Esophagus muscularis mucosa (tissue), 4 donors: ENCODE data around the gene HAX1.
"Not testable (repeated sequence)": the region's sequence is repeated elsewhere in the genome, so short reads cannot be mapped to it uniquely, and the experiment has no call there.

Experiments
- CTCF ChIP-seq, 3 experiments: fragments of 200-600 bp in 2 of 3; fragments of 450-650 bp in 1 of 3; sonication (generic) in 2 of 3; IDR thresholded peaks; one replicate each; pipeline ENCODE4 v1.5.1; 2017 to 2019; ENCODE audit warnings: antibody characterized with exemption in 3 of 3, mild to moderate bottlenecking in 2 of 3, moderate library complexity in 1 of 3
- EP300 ChIP-seq: sonication (generic); formaldehyde crosslinking; IDR thresholded peaks from one replicate; pipeline ENCODE4 v1.6.1; 2017; ENCODE audit warnings: antibody characterized with exemption
- POLR2A ChIP-seq: fragments of 450-650 bp; IDR thresholded peaks from one replicate; pipeline ENCODE4 v1.6.1; 2017; ENCODE audit warnings: antibody characterized with exemption, moderate library complexity, mild to moderate bottlenecking, low read depth
- POLR2AphosphoS5 ChIP-seq, 2 donors: sonication (generic); formaldehyde crosslinking; IDR thresholded peaks; one replicate each; pipeline ENCODE4 v1.6.1; 2017; ENCODE audit warnings: antibody characterized with exemption in 2 of 2

- not testable (repeated sequence) for TF ChIP-seq POLR2AphosphoS5 (IDR thresholded peaks at IDR 0.05); CTCF (IDR thresholded peaks at IDR 0.05); POLR2A; EP300
Observed at GRCh38 chr1:154309136-154309535, 36.7 kb downstream of the HAX1 start.
